Neural progenitor cell (in vitro differentiated cells): ENCODE data around the gene SERGEF. TPM values are rescaled to one million over a fixed set of nuclear protein-coding genes. Genes with fewer than 3 reads are reported as not detected.

Experiments used
- DNase-seq: peaks from one replicate; pipeline ENCODE4 v3.0.0-alpha.2; 2016; ENCODE audit warnings: low spot score
- H2AFZ ChIP-seq: fragments of 200-600 bp; sonication (generic); replicated peaks from 2 replicates; pipeline ENCODE4 v1.6.1; 2016; ENCODE audit warnings: antibody characterized with exemption
- H3F3A ChIP-seq: fragments of 200-600 bp; sonication (generic); 2 replicates; pipeline ENCODE4 v1.6.1; 2016; ENCODE audit warnings: antibody characterized with exemption, low read depth
- H3K27ac ChIP-seq: fragments of 200-600 bp; sonication (generic); 2 replicates; pipeline ENCODE4 v1.5.1; 2016; ENCODE audit warnings: mild to moderate bottlenecking
- H3K27me3 ChIP-seq: fragments of 200-600 bp; sonication (generic); 2 replicates; pipeline ENCODE4 v1.6.1; 2016; ENCODE audit warnings: mild to moderate bottlenecking, moderate library complexity
- H3K36me3 ChIP-seq: fragments of 200-600 bp; sonication (generic); 2 replicates; pipeline ENCODE4 v1.5.1; 2016
- H3K4me1 ChIP-seq: fragments of 200-600 bp; sonication (generic); 2 replicates; pipeline ENCODE4 v1.6.1; 2016; ENCODE audit warnings: mixed run types
- H3K4me2 ChIP-seq: fragments of 200-600 bp; sonication (generic); 2 replicates; pipeline ENCODE4 v1.6.1; 2016
- H3K4me3 ChIP-seq: fragments of 200-600 bp; sonication (generic); 2 replicates; pipeline ENCODE4 v1.5.1; 2016
- H3K79me2 ChIP-seq: fragments of 200-600 bp; sonication (generic); 2 replicates; pipeline ENCODE4 v1.6.1; 2016; ENCODE audit warnings: low read depth
- H3K9ac ChIP-seq: fragments of 200-600 bp; sonication (generic); 2 replicates; pipeline ENCODE4 v1.6.1; 2016
- H3K9me3 ChIP-seq: fragments of 200-600 bp; sonication (generic); 2 replicates; pipeline ENCODE4 v1.5.1; 2016; ENCODE audit warnings: low read depth
- H4K20me1 ChIP-seq: fragments of 200-600 bp; sonication (generic); 2 replicates; pipeline ENCODE4 v1.6.1; 2016; ENCODE audit warnings: low read depth
- H3K27ac Mint-ChIP-seq: 3 replicates; pipeline ENCODE4 v1.8.0; 2021; ENCODE audit warnings: mixed read lengths
- H3K27me3 Mint-ChIP-seq: 2 replicates; pipeline ENCODE4 v1.8.0; 2022; ENCODE audit warnings: low read depth, mild to moderate bottlenecking, inconsistent platforms, moderate library complexity, mixed read lengths; ENCODE audit not compliant: insufficient read depth
- H3K36me3 Mint-ChIP-seq: 3 replicates; pipeline ENCODE4 v1.8.0; 2021; ENCODE audit warnings: mixed read lengths
- H3K4me1 Mint-ChIP-seq: 3 replicates; pipeline ENCODE4 v1.8.0; 2021; ENCODE audit warnings: mixed read lengths
- H3K4me3 Mint-ChIP-seq: 3 replicates; pipeline ENCODE4 v1.8.0; 2021; ENCODE audit warnings: mild to moderate bottlenecking, moderate library complexity, mixed read lengths
- H3K9me3 Mint-ChIP-seq: 3 replicates; pipeline ENCODE4 v1.8.0; 2020; ENCODE audit warnings: mixed read lengths
- CTCF ChIP-seq: fragments of 200-600 bp; sonication (generic); IDR thresholded peaks from 2 replicates; pipeline ENCODE4 v1.5.1; 2017; ENCODE audit warnings: antibody characterized with exemption, mild to moderate bottlenecking
- EZH2 ChIP-seq: fragments of 200-600 bp; sonication (generic); IDR thresholded peaks from 2 replicates; pipeline ENCODE4 v1.6.1; 2017; ENCODE audit warnings: antibody characterized with exemption, mild to moderate bottlenecking, moderate library complexity
- EZH2phosphoT487 ChIP-seq: fragments of 200-600 bp; sonication (generic); IDR thresholded peaks from 2 replicates; pipeline ENCODE4 v1.6.1; 2017; ENCODE audit warnings: antibody characterized with exemption
- total RNA-seq: library from RNA; depleted of rRNA; stranded (reverse); fragments of >200 nt; gene quantifications from 2 replicates; pipeline ENCODE4 v1.2.3, GENCODE V29; 2015; ENCODE audit warnings: low replicate concordance

The SERGEF gene
- total RNA-seq, 1 donor from 2014 or later: 35.1 TPM

- H3K27ac ChIP-seq: no peak overlapping the region
- H3K4me1 Mint-ChIP-seq: no peaks in the 10 kb centered on the region
- no peaks in the 10 kb centered on the region for H3K27me3 ChIP-seq
- DNase-seq: no peak
- no peak overlapping the region for H2AFZ ChIP-seq
- H3K9me3 Mint-ChIP-seq: no peaks in the 10 kb centered on the region
- H3K79me2 ChIP-seq: no peaks in the 10 kb centered on the region
- no peak overlapping the region for H3K4me2 ChIP-seq
- no peaks in the 10 kb centered on the region for H3K9me3 ChIP-seq
- no peaks in the 10 kb centered on the region for H3K36me3 ChIP-seq
- no peak overlapping the region for H3K4me3 Mint-ChIP-seq
- H3K36me3 Mint-ChIP-seq: peaks cover 2% of the 10 kb centered on the region
- TF ChIP-seq EZH2 (no peak), EZH2phosphoT487 (no peak), CTCF (no peak)
- H3K27ac Mint-ChIP-seq: no peak overlapping the region
- peaks cover 12% of the 10 kb centered on the region for H3K4me1 ChIP-seq
- H3K27me3 Mint-ChIP-seq: no peaks in the 10 kb centered on the region
- no peaks in the 10 kb centered on the region for H4K20me1 ChIP-seq
- H3F3A ChIP-seq: no peaks in the 10 kb centered on the region
- no peak overlapping the region for H3K4me3 ChIP-seq
- no peak overlapping the region for H3K9ac ChIP-seq
These were observed 219.1 kb downstream of the SERGEF start for GRCh38 chr11:17793642-17794170.

GRCh38 chr11:17792161-17792560, 220.7 kb downstream of the SERGEF start:
- no peak for DNase-seq
- Histone ChIP-seq H3K27ac (no peak overlapping the region), H2AFZ (no peak overlapping the region), H3K27me3 (no peaks in the 10 kb centered on the region), H3K9ac (no peak overlapping the region), H3K36me3 (no peaks in the 10 kb centered on the region), H3F3A (no peaks in the 10 kb centered on the region), H3K9me3 (no peaks in the 10 kb centered on the region), H3K4me1 (peaks cover 12% of the 10 kb centered on the region), H3K4me2 (no peak overlapping the region), H4K20me1 (no peaks in the 10 kb centered on the region), H3K79me2 (no peaks in the 10 kb centered on the region), H3K4me3 (no peak overlapping the region)
- Mint-ChIP-seq H3K27me3 (no peaks in the 10 kb centered on the region), H3K36me3 (peaks cover 2% of the 10 kb centered on the region), H3K9me3 (no peaks in the 10 kb centered on the region), H3K4me1 (no peaks in the 10 kb centered on the region), H3K27ac (no peak overlapping the region), H3K4me3 (no peak overlapping the region)
- no peak for TF ChIP-seq EZH2phosphoT487
- TF ChIP-seq CTCF: no peak
- TF ChIP-seq EZH2: no peak

- no peak for TF ChIP-seq EZH2phosphoT487
- no peak for TF ChIP-seq CTCF
- TF ChIP-seq EZH2: no peak
- Mint-ChIP-seq H3K4me1 (no peaks in the 10 kb centered on the region), H3K27me3 (no peaks in the 10 kb centered on the region), H3K9me3 (no peaks in the 10 kb centered on the region), H3K4me3 (no peak overlapping the region), H3K36me3 (peaks cover 2% of the 10 kb centered on the region), H3K27ac (no peak overlapping the region)
- Histone ChIP-seq H2AFZ (no peak overlapping the region), H3K27ac (no peak overlapping the region), H4K20me1 (no peaks in the 10 kb centered on the region), H3K36me3 (no peaks in the 10 kb centered on the region), H3K4me2 (no peak overlapping the region), H3F3A (no peaks in the 10 kb centered on the region), H3K9me3 (no peaks in the 10 kb centered on the region), H3K4me3 (no peak overlapping the region), H3K9ac (no peak overlapping the region), H3K27me3 (no peaks in the 10 kb centered on the region), H3K79me2 (no peaks in the 10 kb centered on the region), H3K4me1 (peaks cover 12% of the 10 kb centered on the region)
- DNase-seq: no peak
These were observed 221.7 kb downstream of the SERGEF start for GRCh38 chr11:17791144-17791543.
